G401 (cell line): ENCODE results near the gene TRIM65. TPM values are rescaled to one million over a fixed set of nuclear protein-coding genes. Genes with fewer than 3 reads are reported as not detected.
"Not testable (repeated sequence)": the region's sequence is repeated elsewhere in the genome, so short reads cannot be mapped to it uniquely, and the experiment has no call there.

Source experiments
- DNase-seq: peaks from one replicate; pipeline ENCODE4 v3.0.0-alpha.2; 2015; ENCODE audit warnings: low spot score
- in situ Hi-C: cut with HindIII; loops from 2 replicates; pipeline ENCODE4 v1.10.0; 2016; ENCODE audit warnings: low sequenced_read_pairs, mixed read lengths
- total RNA-seq: library from RNA; depleted of rRNA; stranded (reverse); fragments of >200 nt; shearing (Covaris generic); gene quantifications from 2 replicates; pipeline ENCODE4 v1.2.3, GENCODE V29; 2014

The TRIM65 gene
- total RNA-seq, 1 experiment from 2014 or later = 41.7 TPM

DNA sequence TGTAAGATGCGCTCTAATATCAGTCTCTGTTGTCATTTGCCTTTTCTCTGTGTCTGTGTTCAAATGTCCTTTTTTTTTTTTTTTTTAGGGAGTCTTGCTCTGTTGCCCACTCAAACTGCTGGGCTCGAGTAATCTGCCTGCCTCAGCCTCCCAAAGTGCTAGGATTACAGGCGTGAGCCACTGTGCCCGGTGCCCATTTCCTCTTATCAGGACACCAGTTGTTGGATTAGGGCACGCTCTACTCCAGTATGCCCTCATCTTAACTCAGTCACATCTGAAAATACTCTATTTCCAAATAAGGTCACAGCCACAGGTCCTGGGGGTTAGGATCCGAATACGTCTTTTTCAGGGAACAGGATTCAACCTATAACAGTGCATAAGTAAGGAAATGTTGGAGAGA is 16.5 kb downstream of the TRIM65 start:
- DNase-seq = no peak
- in situ Hi-C loops = no loop called here

GRCh38 chr17:75878174-75878998 is 18.4 kb downstream of the TRIM65 start, which contains the start of gene TRIM47:
TRIM47 (minus strand) TSS chr17:75878581; CDS start chr17:75878548, 33 bp downstream.
- in situ Hi-C loops = no loop called here
- peak; percentile 20 for DNase-seq

DNA sequence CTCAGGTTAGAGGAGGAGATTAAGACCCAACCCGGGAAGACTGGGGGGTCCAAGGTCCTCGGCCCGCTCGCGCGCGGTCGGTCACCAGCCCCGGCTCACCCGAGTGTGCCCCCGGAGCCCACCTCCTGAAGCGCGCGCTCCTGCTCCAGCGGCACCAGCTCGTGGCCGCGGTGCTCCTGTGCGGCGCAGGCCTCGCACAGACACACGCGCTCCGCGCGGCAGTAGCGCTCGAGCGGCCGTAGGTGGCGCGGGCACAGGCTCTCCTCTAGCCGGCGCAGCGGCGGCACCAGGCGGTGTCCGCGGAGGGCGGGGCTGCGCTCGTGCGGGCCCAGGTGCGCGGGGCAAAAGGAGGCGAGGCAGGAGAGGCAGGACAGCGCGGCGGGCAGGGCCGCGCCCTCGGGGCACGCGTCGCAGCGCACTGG is 19.0 kb downstream of the TRIM65 start:
- DNase-seq = peak; percentile 71
- in situ Hi-C loops = no loop called here

DNA sequence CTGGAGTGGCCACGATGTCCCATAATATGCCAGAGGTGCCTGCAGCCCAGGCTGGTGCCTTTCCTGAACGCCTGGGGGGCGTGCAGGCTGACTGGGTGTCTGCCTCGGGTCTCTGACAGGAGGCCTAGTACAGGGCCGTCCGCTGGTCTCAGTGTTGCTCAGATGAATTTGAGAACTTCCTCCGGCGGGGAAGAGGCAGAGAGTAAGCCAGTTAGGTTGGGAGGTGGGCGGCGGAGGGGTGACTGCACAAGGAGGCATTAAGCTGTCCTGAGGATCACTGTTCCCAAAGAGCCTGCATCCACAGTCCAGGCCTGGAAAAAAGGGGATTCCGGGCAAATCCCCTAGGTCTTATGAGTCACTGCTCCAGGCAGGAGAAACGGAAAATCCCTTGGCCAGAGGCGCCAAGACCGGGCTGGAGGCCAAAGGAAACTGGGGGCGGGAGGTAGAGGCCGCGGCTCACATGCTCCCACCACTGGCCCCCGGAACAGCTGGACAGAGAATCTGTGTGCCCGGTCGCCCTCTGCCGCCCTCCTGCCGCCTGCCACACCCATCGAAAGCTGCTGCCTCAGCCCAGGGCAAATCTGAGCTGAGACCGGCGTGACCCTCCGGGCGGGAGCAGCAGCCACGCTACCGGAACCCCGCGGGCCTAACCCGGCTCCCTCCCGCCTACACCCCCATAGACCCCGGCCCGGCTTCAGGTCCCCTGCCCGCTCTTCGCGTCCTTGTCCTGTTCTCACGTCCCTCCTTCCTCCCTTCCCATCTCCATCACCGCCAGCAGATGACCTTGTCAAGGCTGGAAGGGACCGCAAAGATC is 19.6 kb downstream of the TRIM65 start:
- in situ Hi-C loops = no loop called here
- peak; percentile 58 for DNase-seq

GRCh38 chr17:75876190-75876937 is 20.4 kb downstream of the TRIM65 start:
- in situ Hi-C loops = no loop called here
- peak; percentile 59 for DNase-seq

- DNase-seq = no peak
- in situ Hi-C loops = no loop called here
Observed at GRCh38 chr17:75875940-75876189, 20.9 kb downstream of the TRIM65 start.

GRCh38 chr17:75875182-75875939 is 21.4 kb downstream of the TRIM65 start:
- in situ Hi-C loops = no loop called here
- DNase-seq = no peak

GRCh38 chr17:75874323-75875181 is 22.2 kb downstream of the TRIM65 start:
- in situ Hi-C loops = no loop called here

GRCh38 chr17:75873587-75874322 is 23.0 kb downstream of the TRIM65 start:
- no peak for DNase-seq
- in situ Hi-C loops = no loop called here

More at GRCh38 chr17:75874323-75875181, 22.2 kb downstream of the TRIM65 start:
- DNase-seq = no peak

GRCh38 chr17:75872434-75873351 is 24.1 kb downstream of the TRIM65 start:
- in situ Hi-C loops = no loop called here
- no peak for DNase-seq

GRCh38 chr17:75870228-75870627 is 26.5 kb downstream of the TRIM65 start:
- DNase-seq, in situ Hi-C loops: not testable (repeated sequence)

GRCh38 chr17:75869282-75870141 is 27.2 kb downstream of the TRIM65 start:
- in situ Hi-C loops = no loop called here
- DNase-seq = peak; percentile 53

DNA sequence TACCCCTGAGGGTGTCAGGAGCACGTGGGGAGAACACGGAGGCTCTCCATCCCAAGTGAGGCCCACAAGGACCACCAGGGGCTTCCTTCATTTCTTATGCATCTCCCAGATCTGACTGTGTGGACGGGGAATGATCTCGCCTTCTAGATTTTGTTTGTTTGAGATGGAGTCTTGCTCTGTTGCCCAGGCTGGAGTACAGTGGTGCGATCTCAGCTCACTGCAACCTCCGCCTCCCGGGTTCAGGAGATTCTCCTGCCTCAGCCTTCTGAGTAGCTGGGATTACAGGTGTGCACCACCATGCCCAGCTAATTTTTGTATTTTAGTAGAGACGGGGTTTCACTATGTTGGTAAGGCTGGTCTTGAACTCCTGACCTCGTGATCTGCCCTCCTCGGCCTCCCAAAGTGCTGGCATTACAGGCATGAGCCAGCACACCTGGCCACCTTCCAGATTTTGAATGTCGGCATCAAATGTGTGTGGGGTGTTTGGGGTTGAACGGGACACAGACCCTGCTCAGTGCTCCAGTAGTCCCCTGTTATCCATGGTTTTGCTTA is 27.9 kb downstream of the TRIM65 start:
- in situ Hi-C loops, DNase-seq: not testable (repeated sequence)

DNA sequence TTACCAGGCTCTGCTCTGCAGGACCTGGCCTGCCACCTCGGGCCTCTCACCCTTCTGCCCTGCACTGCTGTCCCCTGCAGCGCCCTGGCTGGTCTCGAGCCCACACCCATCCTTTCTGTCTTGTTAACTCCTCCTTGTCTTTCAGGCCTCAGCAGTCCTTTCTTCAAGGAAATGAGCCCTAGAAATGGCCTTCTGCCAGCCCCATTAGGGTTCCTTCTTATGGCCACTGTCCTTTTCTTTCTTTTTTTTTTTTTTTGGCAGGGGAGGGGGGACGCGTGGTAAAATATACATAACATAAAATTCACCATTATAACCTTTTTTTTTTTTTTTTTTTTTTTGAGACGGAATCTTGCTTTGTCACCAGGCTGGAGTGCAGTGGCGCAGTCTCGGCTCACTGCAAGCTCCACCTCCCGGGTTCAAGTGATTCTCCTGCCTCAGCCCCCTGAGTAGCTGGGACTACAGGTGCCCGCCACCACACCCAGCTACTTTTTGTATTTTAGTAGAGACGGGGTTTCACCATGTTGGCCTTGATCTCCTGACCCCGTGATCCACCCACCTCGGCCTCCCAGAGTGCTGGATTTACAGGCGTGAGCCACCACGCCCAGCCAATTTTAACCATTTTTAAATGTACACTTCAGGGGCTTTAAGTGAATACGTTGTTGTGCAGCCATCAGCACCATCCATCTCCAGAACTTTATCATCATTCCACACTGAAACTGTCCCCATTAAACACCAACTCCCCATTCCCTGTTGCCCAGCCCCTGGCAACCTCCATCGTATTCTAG is 31.2 kb downstream of the TRIM65 start:
- DNase-seq, in situ Hi-C loops: not testable (repeated sequence)

- DNase-seq, in situ Hi-C loops: not testable (repeated sequence)
Observed at GRCh38 chr17:75864887-75865286, 31.9 kb downstream of the TRIM65 start.
